H1 (cell line): ENCODE results near the gene BCL11A. TPM values are rescaled to one million over a fixed set of nuclear protein-coding genes. Genes with fewer than 3 reads are reported as not detected.

Source experiments
- polyA plus RNA-seq, 7 experiments: library from polyadenylated mRNA; depleted of rRNA in 3 of 7; stranded (reverse) in 5 of 7; unstranded in 2 of 7; fragments of >200 nt in 5 of 7; fragments of 200-250 nt in 2 of 7; gene quantifications; 1 replicate in 5 of 7; 2 replicates in 1 of 7; 4 replicates in 1 of 7; pipeline versions ENCODE4 v1.2.1 to v1.2.3, GENCODE V29; 2011 to 2013; ENCODE audit warnings: missing spikeins in 2 of 7, mixed read lengths in 2 of 7
- total RNA-seq: library from RNA; stranded (reverse); fragmentation: NEBNext Ultra II Directional; extraction: Animal tissue kit (Norgen Biotek cat#: 25700); gene quantifications from 2 replicates; pipeline ENCODE4 v1.2.1, GENCODE V29; 2021

The BCL11A gene
- total and polyA plus RNA-seq, 2 of the 8 experiments (the other 6 are each of a cell fraction or from before 2014, with no cell fraction given) = 11.9 to 59.3 TPM

Other genes with a start within 250 kb of the BCL11A start
- 21.5 and 25.5 TPM in 2 replicates for gene PAPOLG, start 202.6 kb upstream of the BCL11A start, total RNA-seq
- 4.3 and 6.5 TPM in 2 replicates for gene PAPOLG, start 202.6 kb upstream of the BCL11A start, polyA plus RNA-seq (2011; rRNA removed)